Duodenal mucosa (tissue), 2 donors: ENCODE data around the gene CD79B.
"Not testable (repeated sequence)": the region's sequence is repeated elsewhere in the genome, so short reads cannot be mapped to it uniquely, and the experiment has no call there.

Experiments used
- H3K27ac ChIP-seq: one replicate; pipeline ENCODE4 v1.7.0; 2013; ENCODE audit warnings: low read depth, low read length
- H3K27me3 ChIP-seq, 2 donors: one replicate each; pipeline ENCODE4 v1.7.0; 2013; ENCODE audit warnings: low read length in 2 of 2, control low read depth in 1 of 2; ENCODE audit not compliant: insufficient read depth in 2 of 2, control insufficient read depth in 1 of 2
- H3K36me3 ChIP-seq, 2 donors: one replicate each; pipeline ENCODE4 v1.7.0; 2013; ENCODE audit warnings: low read length in 2 of 2, control low read depth in 1 of 2; ENCODE audit not compliant: insufficient read depth in 2 of 2, control insufficient read depth in 1 of 2
- H3K4me1 ChIP-seq, 2 donors: one replicate each; pipeline ENCODE4 v1.7.0; 2013; ENCODE audit warnings: low read length in 2 of 2, control low read depth in 1 of 2; ENCODE audit not compliant: insufficient read depth in 2 of 2, control insufficient read depth in 1 of 2
- H3K4me3 ChIP-seq, 2 donors: one replicate each; pipeline ENCODE4 v1.7.0; 2013; ENCODE audit warnings: low read length in 2 of 2, low read depth in 1 of 2
- H3K9ac ChIP-seq, 2 donors: one replicate each; pipeline ENCODE4 v1.7.0; 2013; ENCODE audit warnings: low read length in 2 of 2, low read depth in 1 of 2
- H3K9me3 ChIP-seq, 2 donors: one replicate each; pipeline ENCODE4 v1.7.0; 2013; ENCODE audit warnings: low read length in 2 of 2, control low read depth in 1 of 2; ENCODE audit not compliant: control insufficient read depth in 1 of 2

Gene CD79B

GRCh38 chr17:63914471-63914870 is 17.7 kb downstream of the CD79B start:
- Histone ChIP-seq H3K9ac (no peak overlapping the region), H3K9me3 (no peaks in the 10 kb centered on the region), H3K27me3 (peaks cover 0 to 5% of the 10 kb centered on the region in 2 donors), H3K36me3 (no peaks in the 10 kb centered on the region), H3K27ac (no peak overlapping the region), H3K4me3 (no peak overlapping the region), H3K4me1 (no peaks in the 10 kb centered on the region)

- H3K4me1 ChIP-seq = no peaks in the 10 kb centered on the region
- H3K9me3 ChIP-seq = no peaks in the 10 kb centered on the region
- no peaks in the 10 kb centered on the region for H3K36me3 ChIP-seq
- H3K4me3 ChIP-seq = no peak overlapping the region
- H3K9ac ChIP-seq = no peak overlapping the region
- peaks cover 0 to 3% of the 10 kb centered on the region in 2 donors for H3K27me3 ChIP-seq
- H3K27ac ChIP-seq = no peak overlapping the region
Observed at GRCh38 chr17:63911657-63912100, 20.5 kb downstream of the CD79B start.

DNA sequence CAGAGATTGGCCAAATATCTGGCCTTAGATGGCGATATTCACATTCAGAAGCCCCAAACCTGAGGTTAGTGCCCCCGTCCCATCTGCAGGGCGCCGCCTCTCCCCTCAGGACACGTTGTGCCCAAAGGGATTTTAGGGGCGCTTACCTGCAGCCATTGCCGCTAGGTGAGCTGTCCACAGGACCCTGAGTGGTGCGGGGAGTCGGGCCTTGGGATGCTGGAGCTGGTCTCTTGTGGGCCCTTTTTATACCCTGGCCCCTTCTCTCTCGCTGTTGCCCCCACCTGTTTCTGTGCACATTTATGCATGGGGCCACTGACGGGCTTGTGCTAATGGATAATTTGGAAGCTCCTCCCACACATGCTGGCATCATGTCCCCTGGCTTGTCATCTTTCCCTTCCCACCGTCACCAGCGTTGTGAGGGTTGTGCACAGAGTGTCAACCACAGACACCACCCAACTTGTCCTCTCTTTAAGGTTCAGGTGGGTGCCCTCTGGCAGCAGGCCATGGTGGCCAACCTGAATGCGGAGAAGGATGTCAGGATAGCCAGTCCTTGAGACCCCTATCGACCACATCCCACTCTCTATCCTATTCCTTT is 21.0 kb downstream of the CD79B start, which contains the start of gene CSHL1:
Gene CSHL1, minus strand, starts transcription at position 218 of the 595 bp plus-strand sequence. Its CDS starts 62 bp downstream, at position 156.
- Histone ChIP-seq H3K27ac (no peak within 1 kb of the TSS), H3K36me3 (no peaks in the 10 kb centered on the region), H3K9me3 (no peaks in the 10 kb centered on the region), H3K9ac (no peak within 1 kb of the TSS), H3K4me3 (no peak within 1 kb of the TSS), H3K27me3 (no peaks in the 10 kb centered on the region), H3K4me1 (no peaks in the 10 kb centered on the region)

DNA sequence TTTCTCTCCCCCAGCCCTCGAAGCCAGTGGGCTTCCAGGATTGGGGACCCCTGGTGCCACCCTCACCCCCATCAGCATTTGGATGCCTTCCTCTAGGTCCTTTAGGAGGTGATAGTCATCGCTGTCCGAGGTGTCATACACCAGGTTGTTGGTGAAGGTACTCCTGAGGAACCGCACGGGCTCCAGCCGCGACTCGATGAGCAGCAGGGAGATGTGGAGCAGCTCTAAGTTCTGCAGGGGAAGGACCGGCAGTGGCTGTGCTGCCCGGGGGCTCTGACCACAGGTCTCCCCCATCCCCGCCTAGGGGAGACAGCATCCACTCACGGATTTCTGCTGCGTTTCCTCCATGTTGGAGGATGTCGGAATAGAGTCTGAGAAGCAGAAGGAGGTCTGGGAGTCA is 22.0 kb downstream of the CD79B start:
- Histone ChIP-seq H3K9ac (no peak overlapping the region), H3K27me3 (no peaks in the 10 kb centered on the region), H3K36me3 (no peaks in the 10 kb centered on the region)

GRCh38 chr17:63909586-63909985 is 22.5 kb downstream of the CD79B start:
- H3K27me3 ChIP-seq, H3K36me3 ChIP-seq, H3K4me1 ChIP-seq, H3K27ac ChIP-seq, H3K9ac ChIP-seq, H3K4me3 ChIP-seq, H3K9me3 ChIP-seq: not testable (repeated sequence)

More for the DNA sequence above, 22.0 kb downstream of the CD79B start:
- Histone ChIP-seq H3K9me3 (no peaks in the 10 kb centered on the region), H3K4me3 (no peak overlapping the region), H3K27ac (no peak overlapping the region), H3K4me1 (no peaks in the 10 kb centered on the region)

DNA sequence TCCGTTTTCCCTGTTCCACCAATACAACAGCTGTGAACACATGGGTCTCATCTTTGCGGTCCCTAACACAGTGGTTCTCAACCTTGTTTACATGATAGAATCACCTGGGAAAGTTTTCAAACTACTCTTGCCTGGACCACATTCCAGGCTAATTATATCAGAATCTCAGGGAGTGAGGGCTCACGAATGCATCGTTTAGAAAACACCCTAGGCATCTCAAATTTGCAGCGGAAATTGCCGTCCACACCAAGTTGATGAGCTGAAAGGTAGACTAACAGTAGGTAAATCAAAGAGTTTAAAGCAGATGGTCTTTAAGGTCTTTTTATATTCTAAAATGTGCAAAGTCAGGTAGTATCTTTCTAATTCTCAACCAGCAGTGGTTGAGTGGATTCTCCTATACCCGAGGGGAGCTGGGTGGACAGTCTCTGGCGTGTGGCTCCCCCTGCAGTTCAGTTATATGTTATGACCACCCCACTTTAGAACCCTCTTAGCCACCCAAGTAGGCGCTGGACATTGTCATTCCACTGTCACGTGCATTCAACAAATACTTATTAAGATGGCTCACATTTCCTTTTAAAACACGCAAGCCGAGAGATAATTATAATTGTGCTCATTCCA is 24.9 kb downstream of the CD79B start:
- not testable (repeated sequence) for H3K27ac ChIP-seq, H3K9ac ChIP-seq, H3K4me3 ChIP-seq, H3K9me3 ChIP-seq, H3K36me3 ChIP-seq, H3K4me1 ChIP-seq, H3K27me3 ChIP-seq

- H3K27ac ChIP-seq, H3K9me3 ChIP-seq, H3K4me1 ChIP-seq, H3K36me3 ChIP-seq, H3K4me3 ChIP-seq, H3K9ac ChIP-seq, H3K27me3 ChIP-seq: not testable (repeated sequence)
Observed at GRCh38 chr17:63904796-63905195, 27.3 kb downstream of the CD79B start.

DNA sequence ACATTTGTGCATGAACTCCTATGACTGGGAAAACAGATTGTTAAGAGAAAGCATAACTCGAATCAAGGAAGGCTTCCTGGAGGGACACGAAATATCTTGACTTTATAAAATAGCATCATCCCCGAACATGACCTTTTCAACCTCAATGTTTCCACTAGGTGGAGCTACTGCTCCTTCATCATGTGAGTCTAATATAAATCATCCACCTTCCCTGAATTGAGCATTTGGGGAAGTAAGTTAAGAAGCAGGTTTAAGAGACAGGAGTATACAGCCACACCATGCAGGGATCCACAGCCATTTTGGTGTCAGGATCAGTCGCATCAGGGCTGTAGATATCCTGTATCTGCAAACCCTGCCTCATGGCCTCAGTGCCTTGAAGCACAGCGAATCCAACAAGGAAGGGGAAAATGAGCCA is 28.3 kb downstream of the CD79B start:
- not testable (repeated sequence) for H3K27me3 ChIP-seq, H3K27ac ChIP-seq, H3K4me3 ChIP-seq, H3K9me3 ChIP-seq, H3K4me1 ChIP-seq, H3K9ac ChIP-seq, H3K36me3 ChIP-seq

- not testable (repeated sequence) for H3K4me3 ChIP-seq, H3K27me3 ChIP-seq, H3K27ac ChIP-seq, H3K36me3 ChIP-seq, H3K9ac ChIP-seq, H3K9me3 ChIP-seq, H3K4me1 ChIP-seq
Observed at GRCh38 chr17:63901971-63902370, 30.2 kb downstream of the CD79B start.

DNA sequence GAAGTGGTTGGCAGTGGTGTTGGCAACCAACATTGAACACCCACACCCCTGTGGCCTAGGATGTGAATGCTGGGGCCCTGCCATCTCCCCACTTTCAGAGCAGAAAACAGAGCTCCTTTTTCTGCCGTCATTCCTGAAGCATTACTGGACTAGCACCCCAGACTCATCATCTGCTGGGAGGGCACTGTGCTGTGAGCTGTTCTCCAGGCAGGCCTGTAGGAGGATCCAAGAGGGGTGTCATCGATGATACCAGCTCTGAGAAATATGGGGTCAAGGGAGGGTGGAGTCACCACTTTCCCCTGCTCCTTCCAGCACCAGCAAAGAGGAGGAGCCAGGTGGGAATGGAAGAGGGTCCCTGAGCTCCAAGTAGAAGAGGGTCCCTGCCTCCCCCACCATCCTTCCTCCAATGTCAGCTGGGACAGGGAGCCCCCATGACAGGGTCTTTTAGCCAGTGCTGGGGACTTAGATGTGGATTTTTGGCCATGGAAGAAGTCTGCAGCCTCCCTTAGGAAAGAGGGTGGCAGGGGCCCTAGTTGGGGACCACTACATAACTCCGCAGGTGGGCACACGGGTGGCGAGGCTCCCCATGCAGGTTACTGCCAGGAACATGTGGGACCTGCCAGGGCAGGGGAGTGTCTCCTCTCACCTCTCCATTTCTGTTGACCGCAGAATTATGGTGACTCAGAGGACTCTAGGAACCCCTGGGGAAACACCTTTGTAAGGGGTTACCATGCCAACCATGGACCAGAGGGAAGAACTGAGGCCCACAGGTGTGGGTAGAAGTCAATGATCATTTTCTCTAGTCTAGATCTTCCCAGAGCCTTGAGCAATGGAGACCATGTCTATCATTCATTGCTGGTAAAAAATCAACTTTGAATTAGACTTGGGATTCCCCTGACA is 33.0 kb downstream of the CD79B start:
- not testable (repeated sequence) for H3K36me3 ChIP-seq, H3K9ac ChIP-seq, H3K9me3 ChIP-seq, H3K4me3 ChIP-seq, H3K4me1 ChIP-seq, H3K27ac ChIP-seq, H3K27me3 ChIP-seq
